ENCODE results near the gene CADM2. TPM values are rescaled to one million over a fixed set of nuclear protein-coding genes. Genes with fewer than 3 reads are reported as not detected.

Gene CADM2
- total RNA-seq, 1 donor from 2014 or later = 6.8 TPM

- Histone ChIP-seq H3K9me3 (ENCODE audit: low read depth) (no peaks in the 10 kb centered on the region), H3K27me3 (no peaks in the 10 kb centered on the region), H2AFZ (replicated peaks) (no peak overlapping the region), H3K36me3 (no peaks in the 10 kb centered on the region), H3K27ac (no peak overlapping the region), H4K20me1 (ENCODE audit: low read depth) (no peaks in the 10 kb centered on the region), H3K9ac (no peak overlapping the region), H3F3A (ENCODE audit: low read depth) (no peaks in the 10 kb centered on the region), H3K4me3 (no peak overlapping the region), H3K79me2 (ENCODE audit: low read depth) (no peaks in the 10 kb centered on the region), H3K4me1 (peaks cover 14% of the 10 kb centered on the region), H3K4me2 (no peak overlapping the region)
- Mint-ChIP-seq H3K4me1 (peaks cover 23% of the 10 kb centered on the region), H3K27ac (no peak overlapping the region), H3K9me3 (no peaks in the 10 kb centered on the region), H3K27me3 (ENCODE audit: insufficient read depth, low read depth) (peaks cover 2% of the 10 kb centered on the region), H3K4me3 (no peak overlapping the region), H3K36me3 (no peaks in the 10 kb centered on the region)
- no peak for DNase-seq (ENCODE audit: low spot score)
- TF ChIP-seq EZH2 (IDR thresholded peaks at IDR 0.05) = no peak
- TF ChIP-seq EZH2phosphoT487 (IDR thresholded peaks at IDR 0.05) = no peak
- no peak for TF ChIP-seq CTCF (IDR thresholded peaks at IDR 0.05)
These were observed 630.4 kb downstream of the CADM2 start for GRCh38 chr3:85589145-85589544.

DNA sequence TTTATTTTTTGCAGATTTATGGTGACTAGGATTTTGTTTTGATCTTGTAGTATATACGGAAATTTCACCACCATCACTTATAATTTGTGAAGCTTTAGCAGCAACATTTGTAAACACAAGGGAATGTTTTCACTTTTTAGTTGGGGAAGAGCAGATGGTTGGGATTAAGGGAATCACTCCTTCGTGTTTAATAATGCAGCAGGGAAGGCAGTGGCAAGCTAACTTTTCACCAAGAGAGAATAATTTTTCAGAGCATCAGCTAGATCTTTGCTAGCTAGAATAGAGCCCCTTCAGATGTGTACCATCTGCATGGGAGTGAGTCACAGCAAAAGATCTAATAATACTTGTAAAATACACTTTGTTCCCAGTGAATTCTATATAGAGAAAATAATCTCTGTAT, 632.7 kb downstream of the CADM2 start:
- H3K4me1 Mint-ChIP-seq = peaks cover 14% of the 10 kb centered on the region
- H3K27me3 ChIP-seq = no peaks in the 10 kb centered on the region
- no peaks in the 10 kb centered on the region for H3K9me3 Mint-ChIP-seq
- no peak for DNase-seq (ENCODE audit: low spot score)
- H3K4me3 ChIP-seq = no peak overlapping the region
- H3K79me2 ChIP-seq (ENCODE audit: low read depth) = no peaks in the 10 kb centered on the region
- no peaks in the 10 kb centered on the region for H3K27me3 Mint-ChIP-seq (ENCODE audit: insufficient read depth, low read depth)
- H3K9ac ChIP-seq = no peak overlapping the region
- H3K36me3 Mint-ChIP-seq = no peaks in the 10 kb centered on the region
- no peaks in the 10 kb centered on the region for H3F3A ChIP-seq (ENCODE audit: low read depth)
- no peaks in the 10 kb centered on the region for H3K36me3 ChIP-seq
- H2AFZ ChIP-seq (replicated peaks) = no peak overlapping the region
- H3K4me3 Mint-ChIP-seq = no peak overlapping the region
- H3K27ac Mint-ChIP-seq = peak overlapping the region; percentile 14
- TF ChIP-seq EZH2phosphoT487 (IDR thresholded peaks at IDR 0.05) = no peak
- no peak for TF ChIP-seq EZH2 (IDR thresholded peaks at IDR 0.05)
- no peak for TF ChIP-seq CTCF (IDR thresholded peaks at IDR 0.05)
- no peaks in the 10 kb centered on the region for H3K9me3 ChIP-seq (ENCODE audit: low read depth)
- no peak overlapping the region for H3K27ac ChIP-seq
- H3K4me2 ChIP-seq = no peak overlapping the region
- H3K4me1 ChIP-seq = peaks cover 2% of the 10 kb centered on the region
- H4K20me1 ChIP-seq (ENCODE audit: low read depth) = no peaks in the 10 kb centered on the region

- Histone ChIP-seq H3K4me3 (no peak overlapping the region), H4K20me1 (ENCODE audit: low read depth) (no peaks in the 10 kb centered on the region), H3K4me2 (no peak overlapping the region), H3K9me3 (ENCODE audit: low read depth) (no peaks in the 10 kb centered on the region), H3F3A (ENCODE audit: low read depth) (no peaks in the 10 kb centered on the region), H2AFZ (replicated peaks) (no peak overlapping the region), H3K36me3 (no peaks in the 10 kb centered on the region), H3K79me2 (ENCODE audit: low read depth) (no peaks in the 10 kb centered on the region), H3K27me3 (no peaks in the 10 kb centered on the region), H3K27ac (no peak overlapping the region), H3K4me1 (no peaks in the 10 kb centered on the region), H3K9ac (no peak overlapping the region)
- Mint-ChIP-seq H3K36me3 (no peaks in the 10 kb centered on the region), H3K27ac (no peak overlapping the region), H3K27me3 (ENCODE audit: insufficient read depth, low read depth) (no peaks in the 10 kb centered on the region), H3K4me3 (no peak overlapping the region), H3K9me3 (no peaks in the 10 kb centered on the region), H3K4me1 (peaks cover 14% of the 10 kb centered on the region)
- no peak for TF ChIP-seq CTCF (IDR thresholded peaks at IDR 0.05)
- TF ChIP-seq EZH2 (IDR thresholded peaks at IDR 0.05) = no peak
- no peak for TF ChIP-seq EZH2phosphoT487 (IDR thresholded peaks at IDR 0.05)
- DNase-seq (ENCODE audit: low spot score) = no peak
These were observed 633.5 kb downstream of the CADM2 start for GRCh38 chr3:85592256-85592655.

Measured in neural progenitor cell (in vitro differentiated cells).